H1 (cell line): Measurements from ENCODE around the gene APOL1. TPM values are rescaled to one million over a fixed set of nuclear protein-coding genes. Genes with fewer than 3 reads are reported as not detected.

ENCODE experiments used
- BRCA1 ChIP-seq: IDR thresholded peaks from 2 replicates; pipeline ENCODE4 v1.6.1; 2012; ENCODE audit warnings: low read depth, low read length, improper control_type of control experiment
- CBX8 ChIP-seq: fragments of 300-800, 300-1000 bp; sonication (generic); IDR thresholded peaks from 2 replicates; pipeline ENCODE4 v1.7.1; 2016; ENCODE audit warnings: low read depth, low read length, borderline replicate concordance
- E2F6 ChIP-seq: IDR thresholded peaks from 2 replicates; pipeline ENCODE4 v1.6.1; 2012; ENCODE audit warnings: inconsistent platforms
- KDM5A ChIP-seq: fragments of 200-600 bp; IDR thresholded peaks from 2 replicates; pipeline ENCODE4 v1.7.1; 2012; ENCODE audit warnings: mild to moderate bottlenecking, low read length, inconsistent platforms, mixed read lengths
- RNF2 ChIP-seq: fragments of 200-900, 300-1000 bp; sonication (generic); IDR thresholded peaks from 2 replicates; pipeline ENCODE4 v1.7.1; 2016; ENCODE audit warnings: borderline replicate concordance, low read depth, mild to moderate bottlenecking, antibody characterized with exemption, low read length; ENCODE audit not compliant: poor library complexity, severe bottlenecking; ENCODE audit errors: missing control alignments
- RXRA ChIP-seq: IDR thresholded peaks from 2 replicates; pipeline ENCODE4 v1.6.1; 2011; ENCODE audit warnings: low read depth, mild to moderate bottlenecking, low read length, moderate library complexity; ENCODE audit not compliant: insufficient read depth
- polyA plus RNA-seq, 7 experiments: library from polyadenylated mRNA; depleted of rRNA in 3 of 7; stranded (reverse) in 5 of 7; unstranded in 2 of 7; fragments of >200 nt in 5 of 7; fragments of 200-250 nt in 2 of 7; gene quantifications; 1 replicate in 5 of 7; 2 replicates in 1 of 7; 4 replicates in 1 of 7; pipeline versions ENCODE4 v1.2.1 to v1.2.3, GENCODE V29; 2011 to 2013; ENCODE audit warnings: missing spikeins in 2 of 7, mixed read lengths in 2 of 7
- total RNA-seq: library from RNA; stranded (reverse); fragmentation: NEBNext Ultra II Directional; extraction: Animal tissue kit (Norgen Biotek cat#: 25700); gene quantifications from 2 replicates; pipeline ENCODE4 v1.2.1, GENCODE V29; 2021

The APOL1 gene
- total and polyA plus RNA-seq, 2 of the 8 experiments (the other 6 are each of a cell fraction or from before 2014, with no cell fraction given): not detected

- TF ChIP-seq KDM5A (no peak), BRCA1 (no peak), RXRA (no peak), RNF2 (no peak), E2F6 (no peak), CBX8 (no peak)
These were observed 42.7 kb upstream of the APOL1 start (continued) for GRCh38 chr22:36210224-36210623.
